Limb (tissue), 2 donors: Measurements from ENCODE around the gene SPOCK1.
"Not testable (repeated sequence)": the region's sequence is repeated elsewhere in the genome, so short reads cannot be mapped to it uniquely, and the experiment has no call there.

Experiments used
- DNase-seq, 2 donors: peaks; one replicate each; pipeline ENCODE4 v3.0.0-alpha.2; 2016; ENCODE audit errors: extremely low spot score in 2 of 2

Gene SPOCK1

GRCh38 chr5:137395011-137395755 lies 103.9 kb downstream of the SPOCK1 start:
- DNase-seq = no peak

GRCh38 chr5:137394380-137394779 lies 104.7 kb downstream of the SPOCK1 start:
- no peak for DNase-seq

- DNase-seq = no peak
Observed at GRCh38 chr5:137393196-137393993, 105.7 kb downstream of the SPOCK1 start.

GRCh38 chr5:137392261-137392660 lies 106.9 kb downstream of the SPOCK1 start:
- no peak for DNase-seq

GRCh38 chr5:137391044-137391443 lies 108.1 kb downstream of the SPOCK1 start:
- DNase-seq = not testable (repeated sequence)

GRCh38 chr5:137389042-137389441 lies 110.1 kb downstream of the SPOCK1 start:
- no peak for DNase-seq

- DNase-seq = no peak
Observed at GRCh38 chr5:137385064-137385463, 114.1 kb downstream of the SPOCK1 start.

- DNase-seq = no peak
Observed at GRCh38 chr5:137383909-137384308, 115.2 kb downstream of the SPOCK1 start.

GRCh38 chr5:137381555-137381954 lies 117.6 kb downstream of the SPOCK1 start:
- DNase-seq = no peak

GRCh38 chr5:137379555-137380286 lies 119.4 kb downstream of the SPOCK1 start:
- DNase-seq = no peak

GRCh38 chr5:137375741-137376526 lies 123.2 kb downstream of the SPOCK1 start:
- no peak for DNase-seq

- peak in 1 of 2 donors; percentile 54 for DNase-seq
Observed at GRCh38 chr5:137374110-137374714, 124.9 kb downstream of the SPOCK1 start.

GRCh38 chr5:137372773-137373160 lies 126.4 kb downstream of the SPOCK1 start:
- DNase-seq = no peak

- DNase-seq = no peak
Observed at GRCh38 chr5:137372016-137372772, 126.9 kb downstream of the SPOCK1 start.

GRCh38 chr5:137370096-137371071 lies 128.7 kb downstream of the SPOCK1 start:
- DNase-seq = no peak

- DNase-seq = no peak
Observed at GRCh38 chr5:137368651-137369050, 130.5 kb downstream of the SPOCK1 start.

- no peak for DNase-seq
Observed at GRCh38 chr5:137367951-137368350, 131.2 kb downstream of the SPOCK1 start.

GRCh38 chr5:137366526-137366925 lies 132.6 kb downstream of the SPOCK1 start:
- no peak for DNase-seq
